ENCODE data around the gene GLT6D1. TPM values are rescaled to one million over a fixed set of nuclear protein-coding genes. Genes with fewer than 3 reads are reported as not detected.
A peak's percentile ranks its signal among the peaks of the same experiment; 100 is the strongest.

GLT6D1 gene
- total and polyA plus RNA-seq, 2 of the 13 experiments (the other 11 are each of a cell fraction or from before 2014, with no cell fraction given), result not detected

- no peaks in the 10 kb centered on the region for H3K79me2 ChIP-seq (ENCODE audit: insufficient read depth, low read length)
- H2AFZ ChIP-seq (ENCODE audit: low read length), result no peak overlapping the region
- no peak for FAIRE-seq
- no peak overlapping the region for H3K9ac ChIP-seq (ENCODE audit: insufficient read depth, low read depth, low read length)
- no peak overlapping the region for H3K27ac ChIP-seq (ENCODE audit: extremely low read length, insufficient read depth, low read length)
- ChIA-PET CTCF (ENCODE audit: low intra/inter-chr PET ratio, low total read pairs) (no interaction called here), POLR2A (no interaction called here)
- no peak overlapping the region for H3K4me2 ChIP-seq (ENCODE audit: low read depth, low read length)
- H4K20me1 ChIP-seq (ENCODE audit: insufficient read depth, low read length), result no peaks in the 10 kb centered on the region
- no TSS peak for BruUV-seq (replicated peaks)
- no peaks in the 10 kb centered on the region for H3K36me3 ChIP-seq (replicated peaks in 1 of 2; ENCODE audit: control insufficient read depth in 1 of 2, insufficient read depth in 2 of 2, low read length in 2 of 2)
- WGBS (ENCODE audit: low lambda C conversion rate), result 35% methylated on average over 19 of the region's 24 CpGs
- no peaks in the 10 kb centered on the region for H3K4me1 ChIP-seq (ENCODE audit: insufficient read depth, low read length)
- intact Hi-C loops (cut with micrococcal nuclease; ENCODE audit: unreplicated experiment) (no loop called here), in situ Hi-C loops (cut with HindIII; ENCODE audit: extremely low pct_ligation_motif_present, low pct_unique_long_range_greater_than_20kb) (no loop called here)
- H3K4me3 ChIP-seq (replicated peaks in 1 of 3; ENCODE audit: insufficient read depth in 1 of 3, low read depth in 2 of 3, low read length in 3 of 3), result no peak overlapping the region
- ATAC-seq, result peak; percentile 52; the same call in 2 of the 3 replicates
- H3K27me3 ChIP-seq (ENCODE audit: control insufficient read depth in 1 of 2, insufficient read depth in 2 of 2, low read length in 2 of 2), result peaks cover 4 to 30% of the 10 kb centered on the region in 2 experiments
- 0 out of 2 replicates have a peak, but pooled peaks have one; percentile 16 for TF ChIP-seq STAG1 (CRISPR knock-in tag; IDR thresholded peaks at IDR 0.05)
- TF ChIP-seq HNRNPLL (IDR thresholded peaks at IDR 0.05; ENCODE audit: low read depth, low read length, poor library complexity, severe bottlenecking), result peak; percentile 20
- TF ChIP-seq MTA3 (CRISPR knock-in tag; IDR thresholded peaks at IDR 0.05), result no peak
- no peak for TF ChIP-seq HNRNPL (IDR thresholded peaks at IDR 0.05; ENCODE audit: low read depth, low read length)
- TF ChIP-seq CTCF (CRISPR knock-in tag; IDR thresholded peaks at IDR 0.05), result peak; percentile 60
- peak; percentile 46 for TF ChIP-seq XRCC5 (optimal IDR thresholded peaks at IDR 0.05; ENCODE audit: low read length)
- no peak for TF ChIP-seq JDP2 (CRISPR knock-in tag; IDR thresholded peaks at IDR 0.05; ENCODE audit: borderline replicate concordance)
- no peaks in the 10 kb centered on the region for H3K9me3 ChIP-seq (ENCODE audit: low read length)
- DNase-seq (ENCODE audit: low spot score), result no peak
Observed at GRCh38 chr9:135602789-135603481, 36.4 kb downstream of the GLT6D1 start.
